Sigmoid colon (tissue), 7 donors: ENCODE results near the gene TIMM8B. TPM values are rescaled to one million over a fixed set of nuclear protein-coding genes. Genes with fewer than 3 reads are reported as not detected.

Experiments used
- DNase-seq: peaks from one replicate; pipeline ENCODE4 v3.0.0-alpha.2; 2019
- H3K27ac ChIP-seq, 4 donors: fragments of 200-600 bp; sonication (generic); one replicate each; pipeline ENCODE4 v1.5.1; 2016 to 2019; ENCODE audit warnings: mild to moderate bottlenecking in 1 of 4
- H3K27me3 ChIP-seq, 3 donors: fragments of 200-600 bp; sonication (generic); one replicate each; pipeline ENCODE4 v1.5.1; 2019; ENCODE audit warnings: mild to moderate bottlenecking in 1 of 3
- H3K36me3 ChIP-seq, 4 donors: fragments of 200-600 bp; sonication (generic); one replicate each; pipeline ENCODE4 v1.5.1; 2016 to 2019
- H3K4me1 ChIP-seq, 4 donors: fragments of 200-600 bp; sonication (generic); one replicate each; pipeline ENCODE4 v1.5.1; 2017 to 2019
- H3K4me3 ChIP-seq, 4 donors: fragments of 200-600 bp; sonication (generic); one replicate each; pipeline ENCODE4 v1.5.1; 2017 to 2019; ENCODE audit warnings: mild to moderate bottlenecking in 2 of 4, moderate library complexity in 1 of 4
- H3K9me3 ChIP-seq, 4 donors: fragments of 200-600 bp in 3 of 4; sonication (generic) in 3 of 4; one replicate each; pipeline versions ENCODE4 v1.5.1 to v1.6.1; 2013 to 2019
- CTCF ChIP-seq, 4 experiments: fragments of 450-650 bp in 3 of 4; fragments of 200-600 bp in 1 of 4; IDR thresholded peaks; one replicate each; pipeline ENCODE4 v1.5.1; 2016 to 2019; ENCODE audit warnings: antibody characterized with exemption in 4 of 4, mild to moderate bottlenecking in 3 of 4, moderate library complexity in 2 of 4
- EP300 ChIP-seq, 4 donors: sonication (generic); formaldehyde crosslinking; IDR thresholded peaks; one replicate each; pipeline ENCODE4 v1.6.1; 2017; ENCODE audit warnings: antibody characterized with exemption in 4 of 4
- POLR2A ChIP-seq, 2 donors: fragments of 450-650 bp; IDR thresholded peaks; one replicate each; pipeline ENCODE4 v1.6.1; 2016; ENCODE audit warnings: antibody characterized with exemption in 2 of 2, mild to moderate bottlenecking in 2 of 2, moderate library complexity in 2 of 2
- POLR2AphosphoS5 ChIP-seq, 4 donors: sonication (generic); formaldehyde crosslinking; IDR thresholded peaks; one replicate each; pipeline ENCODE4 v1.6.1; 2017; ENCODE audit warnings: antibody characterized with exemption in 4 of 4
- WGBS, 2 donors: extraction: QIAGEN DNeasy Blood & Tissue Kit; methylation state at CpG; one replicate each; pipeline ENCODE4 v1.1.7; 2013; 5-methylcytosine and 5-hydroxymethylcytosine counted together
- intact Hi-C: fragments of 100-400 bp; cut with DNase I; formaldehyde crosslinking; loops from one replicate; pipeline ENCODE4 v1.15.1; 2023
- polyA plus RNA-seq, 3 donors: library from polyadenylated mRNA; stranded (reverse); fragments of 200-250 nt; gene quantifications; one replicate each; pipeline ENCODE4 v1.2.3, GENCODE V29; 2013
- total RNA-seq, 4 donors: library from RNA; depleted of rRNA; stranded (reverse); fragments of >200 nt; gene quantifications; one replicate each; pipeline ENCODE4 v1.1.0, GENCODE V29; 2016
- donor health status: healthy with polysubstance abuse.
- donor health status: Bipolar disorder and iron deficiency.
- donor health status: healthy.

Gene TIMM8B
- total and polyA plus RNA-seq, 7 donors, result 19.1 to 153 (median 62.1) TPM

DNA sequence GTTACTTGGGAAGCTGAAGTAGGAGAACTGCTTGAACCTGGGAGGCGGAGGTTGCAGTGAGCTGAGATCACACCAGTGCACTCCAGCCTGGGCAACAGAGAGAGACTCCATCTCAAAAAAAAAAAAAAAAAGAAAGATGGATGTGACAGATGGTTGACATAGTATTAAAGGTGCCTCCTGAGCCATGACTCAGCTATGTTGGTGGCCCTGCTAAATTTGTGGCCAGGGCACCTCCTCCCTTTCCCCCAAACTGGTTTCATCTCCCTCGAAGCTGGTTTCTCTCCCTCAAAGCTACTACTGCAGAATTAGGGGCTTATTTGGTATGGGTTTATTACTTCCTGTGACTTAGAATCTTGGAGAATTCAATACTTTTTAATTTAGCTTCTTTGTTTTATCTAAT is 31.6 kb upstream of the TIMM8B start:
- no peak for DNase-seq
- Histone ChIP-seq H3K36me3 (no peaks in the 10 kb centered on the region), H3K4me1 (peaks cover 0 to 7% (median 0%) of the 10 kb centered on the region in 4 donors), H3K27me3 (no peaks in the 10 kb centered on the region), H3K4me3 (no peak overlapping the region), H3K27ac (no peak overlapping the region), H3K9me3 (no peaks in the 10 kb centered on the region)
- WGBS, 2 donors, result 80 to 89% methylated on average over 2 of the region's 2 CpGs
- no peak for TF ChIP-seq CTCF (IDR thresholded peaks at IDR 0.05)
- no peak for TF ChIP-seq POLR2AphosphoS5 (IDR thresholded peaks at IDR 0.05)
- no peak for TF ChIP-seq POLR2A (IDR thresholded peaks at IDR 0.05)
- TF ChIP-seq EP300 (IDR thresholded peaks at IDR 0.05), result no peak
- intact Hi-C loops, result no loop called here

DNA sequence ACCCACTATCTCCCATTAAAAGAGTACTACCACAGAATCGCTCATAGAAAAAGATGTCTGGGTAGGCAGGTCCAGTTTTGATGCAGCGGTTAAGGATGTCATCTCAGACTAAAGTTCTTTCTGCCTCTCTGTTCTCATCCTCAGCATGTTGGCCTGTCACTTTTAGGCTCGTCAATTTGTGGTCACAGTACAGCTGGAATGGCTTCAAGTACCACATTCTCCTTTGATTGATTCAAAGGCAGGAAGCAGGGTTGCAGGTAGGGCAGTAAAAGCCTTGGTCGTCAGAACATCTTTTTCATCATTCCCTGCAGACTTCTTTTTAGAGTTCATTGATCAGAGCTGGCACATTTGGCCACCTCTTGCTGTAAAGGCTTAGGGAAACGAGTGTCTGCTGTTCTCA is 28.8 kb upstream of the TIMM8B start:
- no peak for DNase-seq
- Histone ChIP-seq H3K36me3 (no peaks in the 10 kb centered on the region), H3K4me3 (no peak overlapping the region), H3K27ac (no peak overlapping the region), H3K27me3 (no peaks in the 10 kb centered on the region), H3K4me1 (peaks cover 0 to 3% (median 0%) of the 10 kb centered on the region in 4 donors), H3K9me3 (no peaks in the 10 kb centered on the region)
- intact Hi-C loops, result loop anchor here (2.0 kb wide), 1 partner anchor 59 kb away; the partner anchor contains the start of gene BCO2
- no peak for TF ChIP-seq POLR2AphosphoS5 (IDR thresholded peaks at IDR 0.05)
- no peak for TF ChIP-seq POLR2A (IDR thresholded peaks at IDR 0.05)
- TF ChIP-seq EP300 (IDR thresholded peaks at IDR 0.05), result no peak
- no peak for TF ChIP-seq CTCF (IDR thresholded peaks at IDR 0.05)
- 75 to 76% methylated on average over 5 of the region's 5 CpGs for WGBS, 2 donors

- Histone ChIP-seq H3K4me1 (no peaks in the 10 kb centered on the region), H3K36me3 (no peaks in the 10 kb centered on the region), H3K27ac (no peak overlapping the region), H3K4me3 (no peak overlapping the region), H3K27me3 (no peaks in the 10 kb centered on the region), H3K9me3 (no peaks in the 10 kb centered on the region)
- no peak for DNase-seq
- TF ChIP-seq CTCF (IDR thresholded peaks at IDR 0.05), result no peak
- no peak for TF ChIP-seq EP300 (IDR thresholded peaks at IDR 0.05)
- TF ChIP-seq POLR2AphosphoS5 (IDR thresholded peaks at IDR 0.05), result no peak
- no peak for TF ChIP-seq POLR2A (IDR thresholded peaks at IDR 0.05)
- intact Hi-C loops, result loop anchor here (2.0 kb wide), 1 partner anchor 60 kb away; the partner anchor contains the start of gene BCO2
- 92 to 96% methylated on average over 2 of the region's 2 CpGs for WGBS, 2 donors
These were observed 27.9 kb upstream of the TIMM8B start for GRCh38 chr11:112114460-112114859.

DNA sequence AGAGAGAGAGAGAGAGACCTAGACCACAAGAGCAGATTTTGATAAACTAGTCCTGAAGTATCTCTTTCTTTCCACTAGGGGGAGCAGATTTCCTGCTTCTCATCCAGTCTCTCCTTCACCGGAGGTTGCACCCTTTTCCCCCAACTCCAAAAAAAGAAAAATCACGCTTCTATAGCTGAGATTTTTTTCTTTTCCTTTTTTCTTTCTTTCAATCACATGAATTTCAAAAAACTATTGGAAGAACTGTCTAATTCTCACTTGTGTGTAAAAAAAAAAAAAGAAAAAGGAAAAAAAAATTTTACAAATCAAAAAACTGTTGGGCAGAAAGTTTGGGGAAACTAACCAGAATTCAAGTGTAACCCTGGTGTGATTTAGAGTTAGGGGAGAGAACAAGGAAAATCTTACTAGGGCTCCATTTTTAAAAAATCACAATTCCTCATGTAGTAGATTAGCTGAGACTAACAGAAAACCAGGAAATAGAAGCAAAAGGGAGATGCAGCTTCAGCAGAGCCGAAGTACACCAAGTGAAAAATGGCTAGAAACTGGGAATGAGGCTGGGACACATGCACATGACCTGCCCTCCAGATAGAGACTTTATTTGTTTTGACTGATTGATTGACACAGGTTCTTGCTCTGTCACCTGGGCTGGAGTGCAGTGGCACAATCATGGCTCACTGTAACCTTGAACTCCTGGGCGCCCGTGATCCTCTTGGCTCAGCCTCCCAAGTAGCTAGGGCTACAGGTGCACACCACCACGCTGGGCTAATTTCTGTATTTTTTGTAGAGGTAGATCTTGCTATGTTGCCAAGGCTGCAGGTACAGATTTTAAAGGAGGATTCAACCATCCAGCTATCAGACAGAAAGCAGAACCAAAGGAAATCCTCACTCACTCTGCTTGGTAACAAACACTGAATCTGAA is 27.2 kb upstream of the TIMM8B start:
- no peaks in the 10 kb centered on the region for H3K4me1 ChIP-seq
- DNase-seq, result no peak
- WGBS, 2 donors, result 44 to 61% methylated on average over 6 of the region's 6 CpGs
- no peaks in the 10 kb centered on the region for H3K27me3 ChIP-seq
- H3K9me3 ChIP-seq, result no peaks in the 10 kb centered on the region
- H3K4me3 ChIP-seq, result no peak overlapping the region
- TF ChIP-seq EP300 (IDR thresholded peaks at IDR 0.05) (no peak), CTCF (IDR thresholded peaks at IDR 0.05) (peak; percentile 32 to 67 (median 48))
- H3K36me3 ChIP-seq, result no peaks in the 10 kb centered on the region
- intact Hi-C loops, result loop anchor here (1.0 to 2.0 kb wide), 2 partner anchors 61 to 167 kb away; partner anchors contain the start of gene BCO2
- H3K27ac ChIP-seq, result no peak overlapping the region
